Breast epithelium (tissue), 4 donors: ENCODE data around the gene REG4. TPM values are rescaled to one million over a fixed set of nuclear protein-coding genes. Genes with fewer than 3 reads are reported as not detected.

ENCODE experiments used
- DNase-seq, 2 donors: peaks; one replicate each; pipeline ENCODE4 v3.0.0-alpha.2; 2019; ENCODE audit warnings: low spot score in 2 of 2
- H3K27ac ChIP-seq, 2 donors: fragments of 200-600 bp; sonication (generic) in 1 of 2; one replicate each; pipeline ENCODE4 v1.5.1; 2016 to 2019; ENCODE audit warnings: mild to moderate bottlenecking in 1 of 2
- H3K27me3 ChIP-seq, 2 donors: fragments of 200-600 bp; sonication (generic) in 1 of 2; one replicate each; pipeline versions ENCODE4 v1.5.1 to v1.6.0; 2017 to 2019; ENCODE audit warnings: control low read depth in 1 of 2, mild to moderate bottlenecking in 1 of 2
- H3K36me3 ChIP-seq: fragments of 200-600 bp; one replicate; pipeline ENCODE4 v1.5.1; 2019
- H3K4me1 ChIP-seq, 2 donors: fragments of 200-600 bp; sonication (generic); one replicate each; pipeline ENCODE4 v1.5.1; 2016 to 2019; ENCODE audit warnings: control low read depth in 1 of 2
- H3K4me3 ChIP-seq, 3 donors: fragments of 200-600 bp; sonication (generic); 1 replicate in 2 of 3; 2 replicates in 1 of 3; pipeline ENCODE4 v1.5.1; 2016 to 2019; ENCODE audit warnings: mild to moderate bottlenecking in 3 of 3, moderate library complexity in 2 of 3
- H3K9me3 ChIP-seq, 2 donors: fragments of 200-600 bp; sonication (generic) in 1 of 2; one replicate each; pipeline ENCODE4 v1.5.1; 2016 to 2019; ENCODE audit warnings: control low read depth in 1 of 2
- POLR2A ChIP-seq: fragments of 450-650 bp; IDR thresholded peaks from one replicate; pipeline ENCODE4 v1.6.1; 2016; ENCODE audit warnings: antibody characterized with exemption, mild to moderate bottlenecking, moderate library complexity
- POLR2AphosphoS5 ChIP-seq, 3 donors: sonication (generic); formaldehyde crosslinking; IDR thresholded peaks; one replicate each; pipeline ENCODE4 v1.6.1; 2017; ENCODE audit warnings: antibody characterized with exemption in 3 of 3
- intact Hi-C: fragments of 100-400 bp; cut with DNase I; formaldehyde crosslinking; loops from one replicate; pipeline ENCODE4 v1.15.1; 2023; ENCODE audit warnings: low total_unique reads
- total RNA-seq, 3 donors: library from RNA; depleted of rRNA; stranded (reverse); fragments of >200 nt; gene quantifications; one replicate each; pipeline ENCODE4 v1.1.0, GENCODE V29; 2016
- TF ChIP-seq, protein P1 (sequence below), 3 donors: fragments of 450-650 bp; IDR thresholded peaks; one replicate each; pipeline ENCODE4 v1.5.1; 2016 to 2017; ENCODE audit warnings: antibody characterized with exemption in 3 of 3, mild to moderate bottlenecking in 3 of 3, moderate library complexity in 3 of 3

Gene REG4
- total RNA-seq, 3 donors from 2014 or later = not detected

DNA sequence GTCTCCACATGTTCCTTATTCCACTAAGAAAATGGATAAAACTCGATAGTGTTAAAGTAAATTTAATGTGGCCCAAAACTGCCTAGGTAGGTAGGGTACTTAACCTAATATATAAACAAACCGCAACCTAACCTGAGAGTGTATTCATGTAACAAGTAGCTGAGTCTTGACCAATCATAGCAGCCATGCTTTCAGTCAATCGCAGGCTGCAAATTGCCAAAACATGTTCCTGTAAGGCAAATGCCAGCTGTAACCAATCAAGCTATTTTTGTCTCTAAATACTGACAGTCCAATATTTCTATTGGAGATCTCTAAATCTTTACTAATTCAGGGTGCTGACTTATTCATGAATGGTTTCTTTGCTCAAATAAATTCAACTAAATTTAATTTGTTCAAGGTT, 39.5 kb downstream of the REG4 start:
- no peaks in the 10 kb centered on the region for H3K36me3 ChIP-seq
- no peaks in the 10 kb centered on the region for H3K27me3 ChIP-seq
- intact Hi-C loops = no loop called here
- TF ChIP-seq POLR2AphosphoS5 (IDR thresholded peaks at IDR 0.05) (no peak), POLR2A (no peak)
- TF ChIP-seq, protein P1, sequence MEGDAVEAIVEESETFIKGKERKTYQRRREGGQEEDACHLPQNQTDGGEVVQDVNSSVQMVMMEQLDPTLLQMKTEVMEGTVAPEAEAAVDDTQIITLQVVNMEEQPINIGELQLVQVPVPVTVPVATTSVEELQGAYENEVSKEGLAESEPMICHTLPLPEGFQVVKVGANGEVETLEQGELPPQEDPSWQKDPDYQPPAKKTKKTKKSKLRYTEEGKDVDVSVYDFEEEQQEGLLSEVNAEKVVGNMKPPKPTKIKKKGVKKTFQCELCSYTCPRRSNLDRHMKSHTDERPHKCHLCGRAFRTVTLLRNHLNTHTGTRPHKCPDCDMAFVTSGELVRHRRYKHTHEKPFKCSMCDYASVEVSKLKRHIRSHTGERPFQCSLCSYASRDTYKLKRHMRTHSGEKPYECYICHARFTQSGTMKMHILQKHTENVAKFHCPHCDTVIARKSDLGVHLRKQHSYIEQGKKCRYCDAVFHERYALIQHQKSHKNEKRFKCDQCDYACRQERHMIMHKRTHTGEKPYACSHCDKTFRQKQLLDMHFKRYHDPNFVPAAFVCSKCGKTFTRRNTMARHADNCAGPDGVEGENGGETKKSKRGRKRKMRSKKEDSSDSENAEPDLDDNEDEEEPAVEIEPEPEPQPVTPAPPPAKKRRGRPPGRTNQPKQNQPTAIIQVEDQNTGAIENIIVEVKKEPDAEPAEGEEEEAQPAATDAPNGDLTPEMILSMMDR (IDR thresholded peaks at IDR 0.05) = no peak
- no peaks in the 10 kb centered on the region for H3K4me1 ChIP-seq
- no peaks in the 10 kb centered on the region for H3K9me3 ChIP-seq
- no peak overlapping the region for H3K27ac ChIP-seq
- DNase-seq = no peak
- no peak overlapping the region for H3K4me3 ChIP-seq

DNA sequence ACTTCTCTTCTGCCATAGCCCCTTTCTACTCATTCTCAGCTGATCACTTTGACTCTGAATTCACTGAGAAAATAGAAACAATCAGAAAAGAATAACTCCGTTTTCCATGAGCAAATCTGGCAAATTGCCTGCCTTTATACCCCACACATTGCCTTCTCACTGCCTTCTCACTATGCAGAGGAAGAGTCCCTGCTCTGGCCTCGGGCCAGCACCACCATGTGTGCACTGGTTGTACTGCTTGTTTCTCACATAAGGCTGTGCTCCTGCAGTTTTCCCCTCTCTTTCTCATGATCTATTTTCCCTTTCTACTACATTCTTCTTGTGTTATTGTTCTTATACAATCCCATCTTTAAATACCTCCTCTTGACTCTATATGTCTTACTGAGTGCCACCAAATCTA, 40.2 kb downstream of the REG4 start:
- Histone ChIP-seq H3K27ac (no peak overlapping the region), H3K27me3 (no peaks in the 10 kb centered on the region), H3K4me1 (no peaks in the 10 kb centered on the region), H3K9me3 (no peaks in the 10 kb centered on the region), H3K36me3 (no peaks in the 10 kb centered on the region), H3K4me3 (no peak overlapping the region)
- intact Hi-C loops = no loop called here
- no peak for DNase-seq
- TF ChIP-seq POLR2AphosphoS5 (IDR thresholded peaks at IDR 0.05) (no peak), POLR2A (no peak)
- TF ChIP-seq, protein P1 (IDR thresholded peaks at IDR 0.05) = no peak

DNA sequence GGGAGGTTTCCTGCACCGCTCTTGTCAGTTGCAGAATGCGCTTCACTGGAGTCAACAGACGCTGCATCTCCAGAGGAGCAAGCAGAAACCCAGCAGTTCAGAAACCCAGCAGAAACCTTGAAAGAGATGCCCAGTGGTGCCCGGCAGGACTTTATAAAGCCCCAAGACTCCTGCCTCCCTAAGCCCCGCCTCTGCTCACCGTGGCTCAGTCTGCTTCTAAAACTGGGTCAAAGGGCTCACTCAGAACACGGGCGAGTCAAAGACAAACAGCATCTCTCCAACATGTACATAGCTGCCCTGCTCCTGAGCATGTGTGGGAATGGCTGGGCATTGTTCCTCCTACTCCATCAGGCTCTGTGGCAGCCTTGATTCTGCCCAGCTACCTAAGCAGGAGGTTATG, 42.5 kb downstream of the REG4 start, which contains the start of gene HMGCS2:
Gene HMGCS2, minus strand, starts transcription at position 128 of the 400 bp plus-strand sequence. Its CDS starts 61 bp downstream, at position 67.
- Histone ChIP-seq H3K36me3 (no peaks in the 10 kb centered on the region), H3K27ac (no peak within 1 kb of the TSS), H3K9me3 (peaks cover 0 to 7% of the 10 kb centered on the region in 2 donors), H3K27me3 (no peaks in the 10 kb centered on the region), H3K4me1 (no peaks in the 10 kb centered on the region), H3K4me3 (peak within 1 kb of the TSS in 1 of 3 donors; percentile 10)
- TF ChIP-seq POLR2A (no peak), POLR2AphosphoS5 (IDR thresholded peaks at IDR 0.05) (no peak)
- TF ChIP-seq, protein P1 (IDR thresholded peaks at IDR 0.05) = no peak
- DNase-seq = no peak
- intact Hi-C loops = no loop called here

DNA sequence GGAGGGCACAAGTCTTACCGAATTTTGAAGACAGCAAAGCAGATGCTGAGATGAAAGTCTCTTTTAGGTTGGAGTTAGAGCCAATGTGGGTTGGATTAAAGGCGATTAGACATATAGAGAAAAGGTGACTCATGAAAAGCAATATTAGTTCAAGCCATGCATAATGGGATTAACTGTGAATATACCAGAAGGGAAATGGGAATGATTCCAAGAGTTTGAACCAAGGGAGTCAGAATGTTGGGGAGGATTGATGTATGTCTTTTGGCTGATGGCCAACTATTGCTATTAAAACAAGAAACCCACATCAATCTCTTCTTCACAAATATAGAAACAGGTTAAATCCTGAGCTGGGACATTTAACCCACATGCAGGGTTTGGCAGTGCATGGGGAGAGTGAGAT, 43.8 kb downstream of the REG4 start:
- TF ChIP-seq, protein P1 (IDR thresholded peaks at IDR 0.05) = no peak
- TF ChIP-seq POLR2A (no peak), POLR2AphosphoS5 (IDR thresholded peaks at IDR 0.05) (no peak)
- no peak overlapping the region for H3K4me3 ChIP-seq
- no peaks in the 10 kb centered on the region for H3K36me3 ChIP-seq
- H3K27ac ChIP-seq = no peak overlapping the region
- intact Hi-C loops = no loop called here
- H3K27me3 ChIP-seq = no peaks in the 10 kb centered on the region
- peaks cover 0 to 9% of the 10 kb centered on the region in 2 donors for H3K9me3 ChIP-seq
- no peaks in the 10 kb centered on the region for H3K4me1 ChIP-seq
- no peak for DNase-seq

DNA sequence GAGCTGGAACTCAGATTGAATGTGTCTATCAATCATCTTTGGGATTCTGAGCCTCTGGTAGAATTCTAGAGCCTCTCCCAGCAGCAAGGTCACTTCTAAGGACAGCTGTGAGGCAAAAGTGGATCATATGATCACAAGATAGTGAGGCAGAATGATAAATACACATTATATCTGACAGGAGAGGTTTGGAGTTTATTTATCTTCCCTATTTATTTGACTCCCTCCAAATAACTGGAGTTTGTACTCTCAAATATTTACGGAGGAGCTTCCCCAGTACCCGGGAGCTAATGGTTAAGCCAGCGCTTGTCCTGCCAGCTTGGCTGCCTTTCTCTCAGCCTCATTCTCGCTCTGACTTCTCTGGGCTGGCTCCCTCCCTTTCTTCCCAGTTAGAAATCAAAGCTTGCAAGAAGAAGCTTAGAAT, 44.9 kb downstream of the REG4 start:
- intact Hi-C loops = no loop called here
- Histone ChIP-seq H3K36me3 (no peaks in the 10 kb centered on the region), H3K4me1 (no peaks in the 10 kb centered on the region), H3K9me3 (peaks cover 0 to 9% of the 10 kb centered on the region in 2 donors), H3K4me3 (peak overlapping the region in 1 of 3 donors; percentile 16), H3K27me3 (no peaks in the 10 kb centered on the region), H3K27ac (no peak overlapping the region)
- no peak for TF ChIP-seq POLR2AphosphoS5 (IDR thresholded peaks at IDR 0.05)
- TF ChIP-seq, protein P1 (IDR thresholded peaks at IDR 0.05) = no peak
- TF ChIP-seq POLR2A = no peak
- DNase-seq = no peak
